Hippocampal formation (tissue), 2 donors: ENCODE data around the gene ZNRF1.
A peak's percentile ranks its signal among the peaks of the same experiment; 100 is the strongest.

Source experiments
- DNase-seq, 2 donors: peaks; one replicate each; lab custom pipeline; 2025; lab: John Stamatoyannopoulos, UW

Gene ZNRF1

DNA sequence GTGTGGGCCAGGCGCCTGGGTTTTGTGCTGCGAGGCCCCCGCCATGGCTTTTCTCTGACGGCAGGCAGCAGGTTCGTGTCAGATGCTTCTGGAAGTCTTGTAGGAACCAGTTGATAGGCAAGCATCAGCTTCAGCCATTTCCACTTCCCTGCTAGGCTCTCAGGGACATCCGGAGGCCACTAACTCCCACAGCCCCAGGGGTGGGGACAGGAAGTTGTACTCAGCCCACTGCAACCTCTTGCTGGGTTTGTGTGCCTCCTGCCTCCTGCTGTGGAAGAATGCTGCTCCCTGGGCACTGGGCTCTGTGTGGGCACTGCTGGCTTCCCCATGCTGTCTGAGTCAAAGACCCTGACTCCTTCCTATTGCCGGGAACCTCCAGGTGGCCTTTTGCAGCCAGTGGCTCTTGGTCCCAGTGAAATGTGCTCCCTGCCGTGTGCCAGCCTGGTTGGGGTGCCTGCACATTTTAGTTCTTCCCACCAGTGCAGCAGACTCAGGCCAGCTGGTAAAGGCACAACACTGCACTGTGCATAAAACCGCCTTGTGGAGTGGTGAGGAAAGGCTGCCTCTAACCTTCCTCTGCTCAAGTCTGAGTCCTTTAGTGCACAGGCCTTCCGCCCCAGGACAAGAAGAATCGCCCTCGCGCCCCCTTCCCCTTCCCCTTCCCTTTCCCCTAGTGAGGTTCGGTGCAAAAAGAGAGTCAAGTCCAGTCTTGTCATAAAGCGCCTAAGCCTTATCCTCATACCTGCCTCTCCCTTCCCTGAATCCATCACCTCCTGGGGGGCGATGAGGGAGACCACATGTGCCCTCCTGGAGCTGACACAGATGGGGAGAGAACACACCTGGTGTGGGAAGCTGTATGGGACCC lies 101.1 kb downstream of the ZNRF1 start:
- DNase-seq, result no peak

DNA sequence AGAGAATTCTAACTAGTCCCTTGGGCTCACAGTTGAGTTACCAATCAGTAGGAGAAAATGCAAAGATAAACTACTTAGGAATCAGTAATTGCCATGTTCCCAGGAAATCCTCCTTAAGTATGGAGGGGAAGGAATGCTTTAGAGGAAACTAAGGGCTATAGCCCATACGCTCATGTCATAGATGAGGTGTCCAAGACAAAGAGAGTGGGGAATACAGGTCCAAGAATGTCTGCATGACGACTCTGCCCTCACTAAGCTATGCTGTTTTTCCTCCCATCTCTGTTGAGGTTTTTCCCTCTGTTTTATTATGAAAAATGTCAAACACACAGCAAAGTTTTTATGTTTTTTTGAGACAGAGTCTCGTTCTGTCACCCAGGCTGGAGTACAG lies 101.8 kb downstream of the ZNRF1 start:
- DNase-seq, result no peak

DNA sequence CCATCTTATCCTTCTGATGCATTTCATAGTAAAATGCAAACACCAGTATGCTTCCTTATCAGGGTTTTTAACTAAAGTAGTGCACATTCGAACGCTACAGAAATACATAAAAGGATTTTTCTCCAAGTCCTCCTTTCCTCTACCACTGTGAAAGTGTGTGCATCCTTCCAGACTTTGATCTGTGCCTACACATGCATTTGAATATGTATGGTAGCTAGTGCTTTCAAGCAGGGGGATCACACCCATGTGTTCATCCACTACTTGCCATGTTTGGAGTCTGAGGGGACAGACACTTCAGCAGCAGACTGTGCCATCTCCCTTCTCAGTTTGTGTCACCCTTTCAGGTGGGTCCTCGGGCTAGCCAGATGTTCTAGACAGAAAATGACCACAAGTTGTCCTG lies 102.8 kb downstream of the ZNRF1 start:
- DNase-seq, result no peak

DNA sequence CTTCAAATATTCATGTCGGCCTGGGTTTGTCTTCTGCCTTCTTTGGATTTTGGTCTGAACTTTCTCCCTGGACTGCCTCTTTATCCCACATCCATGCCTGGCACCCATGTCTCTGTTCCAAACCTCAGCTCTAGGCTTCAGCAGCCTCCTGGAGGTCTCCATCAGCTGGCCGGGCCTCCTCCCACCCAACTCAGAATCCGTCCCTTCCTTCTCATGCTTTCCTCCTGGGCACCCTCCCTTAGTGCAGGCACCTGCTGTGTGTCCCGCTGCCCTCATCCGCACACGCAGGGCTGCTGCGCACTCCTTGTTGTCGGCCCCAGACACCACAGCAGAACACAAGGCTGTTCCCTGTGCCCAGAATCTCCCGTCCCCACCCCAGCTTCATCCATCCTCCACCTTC lies 103.8 kb downstream of the ZNRF1 start:
- DNase-seq, result no peak

GRCh38 chr16:75103994-75104393 lies 105.2 kb downstream of the ZNRF1 start:
- no peak for DNase-seq

- DNase-seq, result no peak
These were observed 106.0 kb downstream of the ZNRF1 start for GRCh38 chr16:75104836-75105235.

GRCh38 chr16:75105306-75106061 lies 106.7 kb downstream of the ZNRF1 start:
- DNase-seq, result peak; percentile 48 to 67

- DNase-seq, result no peak
These were observed 107.8 kb downstream of the ZNRF1 start for GRCh38 chr16:75106351-75107274.

- no peak for DNase-seq
These were observed 108.7 kb downstream of the ZNRF1 start for GRCh38 chr16:75107505-75107904.

DNA sequence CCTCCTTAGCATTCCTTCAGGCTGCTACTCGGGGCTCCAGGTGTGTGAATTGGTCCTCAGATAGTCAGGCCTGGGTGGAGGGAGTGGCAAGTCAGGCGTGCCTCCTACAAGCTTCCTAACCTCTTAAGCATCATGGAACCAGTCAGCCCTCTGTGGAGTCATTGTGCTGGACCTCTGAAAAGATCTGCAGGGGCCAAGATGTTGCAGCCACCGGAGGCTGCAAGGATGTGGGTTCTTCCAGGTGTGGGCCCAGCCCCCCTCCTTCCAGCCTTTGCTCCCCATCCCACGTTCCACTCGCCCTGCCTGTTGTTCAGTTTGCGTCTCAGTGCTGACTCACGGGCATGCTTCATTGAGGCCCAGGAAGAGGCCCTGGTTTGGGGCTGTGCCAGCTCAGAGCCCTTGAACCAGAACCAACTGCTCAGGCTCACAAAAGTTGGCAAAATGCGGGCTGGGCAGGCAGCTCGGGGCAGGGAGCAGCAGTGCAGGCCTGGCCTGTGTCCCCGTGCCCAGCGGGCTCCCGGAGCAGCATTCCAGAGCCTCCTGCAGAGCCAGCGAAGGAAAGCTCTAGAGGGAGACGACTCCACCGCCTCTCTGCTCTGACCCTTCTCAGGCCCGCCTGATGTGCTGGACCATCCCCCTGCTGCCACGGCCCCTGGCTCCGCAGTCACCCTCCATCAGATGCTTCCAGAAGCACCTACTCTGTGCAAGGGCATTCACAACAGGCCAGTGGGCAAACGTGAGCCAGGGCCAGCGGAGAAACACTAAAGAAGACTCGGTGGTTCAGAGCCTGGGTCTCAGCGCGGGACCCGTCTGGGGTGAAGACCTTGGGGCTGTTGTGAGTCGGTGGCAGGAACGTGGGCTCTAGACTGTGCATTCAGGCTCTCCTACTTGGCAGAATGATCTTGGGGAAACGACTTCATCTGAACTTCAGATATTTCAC lies 110.2 kb downstream of the ZNRF1 start:
- DNase-seq, result peak; percentile 40 to 62

DNA sequence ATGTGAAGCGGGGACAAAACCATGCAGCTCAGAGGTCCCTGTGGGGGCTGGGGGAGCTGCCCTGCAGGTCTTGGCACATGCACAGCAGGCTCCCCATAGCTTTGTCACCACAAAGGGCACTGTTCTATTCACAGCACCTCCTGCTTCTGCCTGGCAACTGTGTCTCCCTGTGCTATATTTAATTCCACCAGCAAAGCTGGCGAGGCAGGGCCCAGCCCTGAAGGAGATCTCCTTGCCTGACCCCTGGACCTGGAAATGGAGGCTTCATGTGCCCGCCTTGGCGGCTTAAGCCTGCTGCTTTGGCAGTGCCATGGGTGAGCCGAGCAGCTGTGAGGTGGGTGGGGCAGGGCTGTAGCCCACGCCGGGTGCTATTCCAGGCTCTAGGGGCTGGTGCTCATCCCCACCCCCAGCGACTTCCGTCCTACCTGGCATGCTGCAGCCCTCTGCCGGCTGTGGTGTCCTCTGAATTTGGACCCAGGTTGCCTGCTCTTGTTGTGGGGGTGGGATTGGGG lies 111.0 kb downstream of the ZNRF1 start:
- DNase-seq, result peak; percentile 24 to 25

- peak; percentile 87 to 88 for DNase-seq
These were observed 112.1 kb downstream of the ZNRF1 start for GRCh38 chr16:75110637-75111513.

GRCh38 chr16:75111514-75111940 lies 112.7 kb downstream of the ZNRF1 start:
- DNase-seq, result no peak

DNA sequence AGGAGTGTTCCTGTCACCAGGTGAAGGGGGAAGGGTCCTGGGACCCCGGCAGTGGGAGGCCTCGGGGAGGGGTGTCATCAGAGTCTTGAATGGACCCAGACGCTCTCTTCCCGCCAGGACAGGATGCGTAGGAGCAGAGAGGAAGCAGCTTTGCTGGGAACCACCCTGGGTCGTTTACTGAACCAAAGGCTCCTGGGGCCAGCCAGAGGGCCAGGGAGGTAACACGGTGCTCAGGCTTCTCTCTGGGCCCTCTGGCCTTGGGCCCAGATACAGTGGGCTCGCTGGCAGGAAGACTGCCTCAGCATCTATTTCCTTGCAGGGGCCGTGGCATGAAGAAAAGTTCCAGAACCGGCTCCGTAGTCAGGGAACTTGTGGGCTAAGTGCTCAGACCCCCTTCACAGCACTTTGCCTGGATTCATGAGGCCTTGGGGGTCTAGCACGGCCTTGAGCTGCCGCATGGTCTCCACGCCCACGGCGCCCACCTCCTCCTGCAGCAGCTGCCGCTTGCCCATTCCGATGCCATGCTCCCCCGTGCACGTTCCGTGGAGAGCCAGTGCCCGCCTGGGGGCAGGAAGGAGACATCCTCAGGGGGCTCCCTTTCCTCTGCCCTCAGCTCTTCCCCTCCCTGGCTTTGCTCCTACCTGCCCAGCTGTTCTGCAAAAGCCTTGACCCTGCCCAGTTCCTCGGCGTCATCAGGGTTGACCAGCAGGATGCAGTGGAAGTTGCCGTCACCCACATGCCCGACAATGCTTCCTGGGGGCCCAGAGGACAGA lies 113.3 kb downstream of the ZNRF1 start:
- DNase-seq, result no peak

DNA sequence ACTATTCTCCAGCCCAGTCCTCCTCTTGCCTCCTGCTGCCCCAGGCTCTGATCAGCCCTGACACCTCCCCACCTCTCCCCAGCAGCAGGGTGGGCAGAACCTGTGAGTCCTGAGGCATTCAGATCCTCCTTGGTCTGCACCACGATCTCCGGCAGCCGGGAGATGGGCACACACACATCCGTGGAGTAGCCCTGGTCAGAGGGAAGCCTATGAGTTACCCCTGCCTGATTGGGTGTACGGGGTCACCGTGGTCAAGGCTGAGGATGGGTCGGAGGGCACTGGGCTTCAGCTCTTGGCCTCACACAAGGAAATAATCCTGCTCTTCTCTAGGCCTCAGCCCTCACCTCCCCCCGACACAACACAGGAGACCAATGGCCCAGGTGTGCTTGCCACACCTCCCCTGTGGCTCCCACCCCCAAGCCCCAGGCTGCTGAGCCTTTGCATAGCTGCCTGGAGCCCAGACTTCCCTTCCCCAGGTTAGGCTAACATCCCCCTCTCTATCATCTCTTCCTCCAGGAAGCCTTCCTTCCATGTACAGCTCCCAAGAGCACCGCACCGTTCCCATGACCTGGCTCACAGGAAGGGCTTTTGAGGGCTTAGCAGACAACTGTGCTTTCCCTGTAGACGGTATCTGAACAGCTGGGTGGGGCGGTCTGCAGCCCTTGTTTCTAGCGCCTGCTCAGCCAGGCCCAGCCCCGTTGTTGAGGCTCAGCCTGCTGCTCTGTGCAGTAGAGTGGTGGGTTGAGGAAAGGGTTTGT lies 114.1 kb downstream of the ZNRF1 start:
- no peak for DNase-seq

GRCh38 chr16:75113541-75114121 lies 114.8 kb downstream of the ZNRF1 start:
- DNase-seq, result no peak

GRCh38 chr16:75114179-75114945 lies 115.5 kb downstream of the ZNRF1 start:
- no peak for DNase-seq
